Fibroblast of peridontal ligament (primary cell): ENCODE measurements around the gene DCT.
A peak's percentile ranks its signal among the peaks of the same experiment; 100 is the strongest.

ENCODE experiments used
- DNase-seq: peaks from one replicate; pipeline ENCODE4 v3.0.0-alpha.2; 2010; ENCODE audit errors: extremely low read depth

The DCT gene

DNA sequence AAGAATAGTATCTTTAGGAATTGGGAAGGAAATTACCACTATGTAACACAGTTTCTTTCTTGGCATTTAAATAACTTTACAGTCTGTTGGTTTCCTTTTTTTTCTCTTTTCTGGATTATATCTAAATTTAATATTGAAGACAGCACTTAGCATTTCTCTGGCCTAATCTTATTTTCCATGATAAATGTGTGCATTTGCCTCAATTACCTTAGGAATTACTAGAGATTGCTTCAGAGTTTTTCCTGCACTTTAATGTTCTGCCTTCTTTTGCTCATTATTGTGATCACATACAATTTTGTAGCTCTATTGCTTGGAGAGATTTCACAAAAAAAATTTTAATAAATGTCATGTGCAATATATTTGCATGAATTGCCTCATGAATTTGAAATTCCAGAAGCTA is 25.1 kb downstream of the DCT start:
- no peak for DNase-seq

DNA sequence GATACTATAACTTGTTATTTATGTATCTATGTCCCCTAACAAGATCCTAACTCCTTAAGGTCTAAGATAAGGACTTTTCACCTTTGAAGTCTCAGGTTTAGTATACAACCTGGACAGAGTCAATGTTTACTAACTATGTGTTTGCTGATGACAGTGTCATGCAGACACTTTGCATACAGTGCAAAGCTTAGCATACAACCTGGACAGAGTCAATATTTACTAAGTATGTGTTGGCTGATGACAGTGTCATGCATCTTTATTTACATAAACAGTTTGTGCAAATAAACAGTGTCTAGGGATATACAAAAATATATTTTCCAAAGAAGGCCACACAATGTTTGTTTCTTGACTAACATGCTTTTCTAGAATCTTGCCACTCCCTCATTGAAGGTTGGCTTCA is 34.7 kb downstream of the DCT start:
- DNase-seq, result no peak

DNA sequence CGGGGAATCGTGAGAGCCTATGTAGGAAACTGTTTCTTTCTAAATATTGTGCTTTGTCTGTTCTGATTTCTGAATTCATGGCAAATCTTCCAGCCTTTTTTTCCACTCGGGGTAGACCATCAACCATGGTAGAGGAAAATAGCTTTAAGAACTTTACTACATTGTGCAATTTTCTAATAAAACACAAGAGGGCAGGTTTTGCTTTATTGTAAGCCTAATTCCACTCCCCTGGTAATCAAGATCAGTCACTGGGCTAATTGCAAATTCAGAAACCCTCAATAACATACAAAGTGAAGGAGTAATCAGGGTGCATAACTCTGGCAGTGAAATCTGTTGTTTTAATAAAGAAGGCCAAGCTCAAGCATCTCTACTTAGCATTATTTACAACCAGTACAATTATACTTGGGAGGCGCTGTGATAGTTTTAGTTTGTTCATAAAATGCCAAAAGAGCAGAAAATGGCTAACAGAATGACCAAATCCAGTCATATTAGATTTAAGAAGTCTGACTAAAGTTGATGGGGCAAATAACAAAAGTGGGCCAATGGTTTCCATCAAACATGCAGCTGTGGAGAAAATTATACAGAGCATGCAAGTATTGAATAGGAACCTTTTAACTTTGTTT is 43.8 kb downstream of the DCT start:
- DNase-seq, result peak; percentile 76

DNA sequence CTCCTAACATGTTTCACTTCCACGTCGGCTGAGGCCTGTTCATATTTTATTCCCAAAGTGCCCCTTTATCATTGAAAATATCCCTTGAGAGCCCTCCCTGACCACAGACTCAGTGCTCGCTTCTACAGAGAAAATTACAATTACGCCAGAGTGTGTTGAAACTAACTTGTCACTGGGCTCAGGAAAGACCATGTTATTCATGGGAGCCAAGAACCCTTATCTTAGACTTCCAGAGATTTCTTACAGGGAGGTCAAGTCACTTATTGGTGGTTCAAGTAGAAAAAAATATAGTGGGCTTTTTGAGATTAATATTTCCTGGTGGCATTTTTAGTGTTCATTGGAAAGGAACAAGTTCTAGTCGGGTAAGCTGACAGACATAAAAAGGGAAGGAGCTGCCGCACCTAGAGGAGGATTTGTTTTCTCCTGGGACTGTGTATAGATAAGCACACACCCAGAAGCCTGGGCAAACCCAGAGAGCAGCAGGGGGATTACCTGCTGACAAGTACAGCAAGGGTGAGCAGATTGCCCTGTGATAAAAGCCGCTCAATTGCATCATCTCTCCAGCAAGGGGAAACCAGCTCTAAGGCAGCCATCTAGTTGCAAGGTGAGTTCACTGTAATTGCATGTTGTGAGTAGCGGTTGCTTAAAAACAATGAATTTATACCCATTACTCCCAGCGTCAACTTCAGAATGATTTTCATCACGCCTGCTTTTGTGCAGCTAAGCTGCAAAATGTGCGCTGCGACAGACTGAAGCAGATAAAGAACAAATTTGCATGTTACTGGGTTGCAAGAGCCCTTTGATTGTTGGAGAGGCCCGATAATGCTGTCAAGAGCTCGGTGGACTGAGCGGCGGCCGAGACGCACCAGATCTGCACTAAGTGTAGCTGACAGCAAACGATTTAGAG is 46.2 kb downstream of the DCT start:
- DNase-seq, result no peak

DNA sequence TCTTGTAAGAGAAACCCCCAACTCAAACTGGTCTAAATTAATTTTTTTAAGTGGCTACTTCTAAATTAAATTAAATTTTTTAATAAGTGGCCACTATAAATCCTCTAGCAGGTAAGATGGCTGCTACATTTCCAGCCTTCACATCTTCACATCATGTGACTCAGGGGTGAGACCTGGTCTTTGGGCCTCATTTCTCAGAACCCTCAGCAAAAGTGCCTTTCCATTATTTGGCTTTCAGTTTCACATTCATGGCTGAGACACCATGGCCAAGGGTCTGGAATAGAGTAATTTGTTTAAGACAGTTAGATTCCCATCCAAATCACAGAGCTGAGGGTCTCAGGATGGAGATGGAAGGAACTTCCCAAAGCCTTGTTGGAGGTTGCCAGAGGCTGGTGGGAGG is 47.5 kb downstream of the DCT start:
- no peak for DNase-seq

DNA sequence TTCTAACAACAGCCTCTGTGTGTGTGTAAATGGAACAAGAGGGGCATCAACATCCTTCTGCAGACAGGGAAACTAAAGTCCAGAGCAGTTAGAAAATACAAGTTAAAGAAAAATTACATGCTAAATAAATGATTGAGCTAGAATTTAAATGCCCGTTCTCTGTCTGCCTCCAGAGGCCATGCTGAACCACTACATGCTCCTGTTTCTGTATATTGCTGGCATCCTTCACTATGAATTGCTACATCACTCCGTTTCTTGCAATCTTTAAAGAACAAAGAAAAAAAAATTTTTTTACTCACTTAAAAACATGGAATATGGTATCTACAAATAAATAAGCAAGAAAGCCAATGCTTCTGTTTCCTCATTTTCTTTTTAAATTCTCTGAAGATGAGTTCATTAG is 47.9 kb downstream of the DCT start:
- DNase-seq, result peak; percentile 57

DNA sequence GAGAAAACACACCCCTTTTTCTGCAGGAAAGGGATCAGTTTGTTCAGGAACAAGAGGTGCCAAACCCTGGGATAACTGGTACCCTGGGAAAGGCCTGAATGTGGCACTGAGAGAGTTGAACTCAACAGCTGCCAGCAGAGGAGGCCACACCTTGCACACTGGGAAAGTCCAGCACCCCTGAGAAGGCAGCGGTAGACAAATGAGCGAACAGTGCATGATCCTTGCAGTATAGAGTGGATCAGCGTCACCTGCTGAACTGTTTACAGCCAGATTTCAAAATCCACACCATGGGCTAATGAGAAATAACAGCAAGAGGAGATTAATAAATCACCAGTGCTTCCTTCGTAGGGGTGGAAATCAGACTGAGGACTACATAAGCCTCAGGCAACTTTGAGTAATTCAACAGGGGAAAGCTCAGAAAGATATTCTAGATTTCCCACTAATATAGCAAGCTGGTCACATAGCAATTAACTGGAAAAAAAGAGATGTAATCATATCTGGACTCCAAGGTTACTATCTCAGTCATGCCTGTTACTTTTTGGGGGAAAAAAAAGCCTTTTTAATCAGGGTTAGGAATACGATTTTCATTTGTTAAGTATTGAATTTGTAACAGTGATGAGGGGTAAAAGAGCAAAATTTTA is 52.0 kb downstream of the DCT start:
- DNase-seq, result no peak

DNA sequence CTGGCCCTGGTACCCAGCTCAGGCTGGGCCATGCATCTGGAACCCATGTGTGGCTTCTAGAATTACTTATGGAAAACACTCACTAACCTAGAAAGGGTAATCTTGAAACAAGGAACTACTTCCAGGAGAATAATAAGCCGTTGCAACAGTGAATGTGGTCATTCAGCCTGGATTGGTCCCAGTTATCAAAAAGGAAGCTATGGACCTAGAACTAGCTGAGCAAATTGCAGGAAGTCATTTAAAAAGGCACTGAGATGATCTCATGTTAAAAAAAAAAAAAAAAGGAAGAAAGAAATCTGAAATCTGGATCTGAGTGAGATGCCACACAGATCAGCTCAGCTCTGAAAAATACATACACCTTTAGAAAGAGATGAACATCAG is 59.6 kb downstream of the DCT start:
- DNase-seq, result no peak

DNA sequence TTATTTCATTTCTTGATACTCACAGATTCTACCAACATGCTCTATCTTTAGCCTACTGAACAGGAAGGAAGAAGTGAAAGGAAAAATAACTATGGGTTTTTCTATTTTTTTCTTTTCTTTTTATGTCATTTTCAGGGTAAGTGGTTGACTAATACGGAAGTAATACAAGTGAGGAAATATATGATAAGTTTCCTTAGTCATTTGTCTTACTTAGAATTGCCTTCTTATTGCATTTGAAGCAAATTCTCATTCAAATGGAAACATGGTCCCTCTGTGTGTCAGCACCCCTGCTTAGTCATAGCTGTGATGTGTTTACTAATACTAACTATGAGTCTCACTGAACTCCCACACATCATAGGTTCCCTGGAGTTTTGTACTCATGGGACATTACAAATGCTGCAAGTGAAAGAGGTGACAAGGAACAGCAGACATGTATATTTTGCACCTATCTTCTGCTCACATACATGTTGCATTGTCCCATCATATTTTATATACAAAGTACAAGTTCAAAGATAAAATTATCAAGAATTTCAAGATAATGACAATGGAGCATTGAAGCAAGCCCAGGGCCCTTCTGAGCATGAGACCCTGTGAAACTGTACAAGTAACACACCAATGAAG is 60.1 kb downstream of the DCT start:
- DNase-seq, result peak; percentile 34

DNA sequence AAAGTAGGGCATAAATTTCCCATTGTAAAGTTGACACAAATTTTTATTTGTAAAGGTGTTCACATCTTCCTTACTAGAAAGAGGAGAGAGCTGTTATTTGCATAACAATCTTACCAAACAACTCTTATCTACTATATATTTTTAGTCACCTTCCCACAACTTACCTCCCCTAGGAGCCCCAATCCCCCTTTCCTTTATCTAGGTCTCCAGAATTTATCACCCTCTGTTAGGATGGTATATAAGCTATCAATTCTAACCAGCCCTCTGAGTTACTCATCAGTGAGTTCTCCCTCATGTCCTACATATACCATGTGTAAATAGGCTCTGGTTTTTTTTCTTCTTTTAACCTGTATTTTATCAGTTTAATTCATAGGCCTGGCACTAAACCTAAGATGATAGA is 62.2 kb downstream of the DCT start:
- DNase-seq, result no peak

DNA sequence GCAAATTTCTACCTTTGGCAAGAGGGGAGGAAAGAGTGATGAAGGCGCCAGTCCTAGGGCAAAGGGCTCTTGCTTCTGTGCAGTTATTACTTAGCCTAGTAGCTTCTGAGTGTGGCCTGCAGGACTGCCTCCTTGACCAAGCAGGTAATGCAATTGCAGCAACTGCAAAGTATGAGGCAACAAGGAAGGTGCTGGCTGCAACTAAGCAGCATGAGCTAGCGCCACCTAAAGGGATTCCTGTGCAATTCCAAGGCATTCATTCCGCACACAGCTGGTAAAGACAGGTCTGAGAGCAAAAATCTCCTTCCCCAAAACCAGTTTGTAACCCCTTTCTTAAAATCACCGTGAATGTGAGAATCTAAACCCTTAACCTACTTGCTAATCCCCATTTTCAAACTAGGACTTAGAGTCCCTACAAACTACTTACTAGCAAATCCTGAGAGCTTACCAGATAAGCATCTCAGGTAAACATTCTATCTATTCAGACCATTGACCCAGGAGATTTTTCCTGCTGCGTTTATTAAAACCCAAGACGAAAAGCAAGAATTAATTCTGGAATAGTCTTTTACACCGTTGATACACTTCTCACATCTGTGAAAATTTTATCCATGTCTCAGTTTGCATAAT is 62.9 kb downstream of the DCT start:
- no peak for DNase-seq

DNA sequence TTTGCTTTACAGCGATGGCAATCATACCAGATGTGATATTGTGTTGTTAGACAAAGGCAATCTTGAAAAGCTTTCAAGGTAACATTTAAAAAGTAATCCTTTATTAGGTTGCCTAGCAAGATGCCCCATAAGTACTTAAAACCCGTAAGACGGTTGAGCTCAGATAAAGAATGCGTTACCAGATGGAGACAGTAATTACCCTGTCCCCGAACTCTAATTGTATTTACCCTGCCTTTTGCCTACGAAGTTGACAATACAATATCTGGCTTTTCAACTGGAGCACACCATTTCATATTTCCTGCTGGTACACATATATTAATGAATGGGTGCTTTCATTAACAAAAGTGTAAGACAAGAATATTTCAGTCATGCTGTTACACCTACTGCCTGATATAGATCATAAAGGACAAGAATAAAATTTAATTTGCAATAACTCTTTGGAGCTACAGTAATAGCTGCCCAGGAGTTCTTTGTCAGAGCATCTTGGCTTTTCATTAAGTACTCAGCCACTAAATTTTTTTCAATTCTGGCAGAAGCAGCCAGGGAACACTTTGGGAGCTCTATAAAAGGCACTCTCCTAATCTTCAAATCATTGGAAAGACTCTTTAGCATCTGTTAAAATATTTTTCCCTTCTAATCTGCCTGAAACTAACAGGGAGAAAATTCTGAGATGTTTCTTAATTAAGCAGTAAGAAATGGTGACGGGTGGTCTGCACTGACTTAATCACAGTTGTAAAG is 63.8 kb downstream of the DCT start:
- no peak for DNase-seq

DNA sequence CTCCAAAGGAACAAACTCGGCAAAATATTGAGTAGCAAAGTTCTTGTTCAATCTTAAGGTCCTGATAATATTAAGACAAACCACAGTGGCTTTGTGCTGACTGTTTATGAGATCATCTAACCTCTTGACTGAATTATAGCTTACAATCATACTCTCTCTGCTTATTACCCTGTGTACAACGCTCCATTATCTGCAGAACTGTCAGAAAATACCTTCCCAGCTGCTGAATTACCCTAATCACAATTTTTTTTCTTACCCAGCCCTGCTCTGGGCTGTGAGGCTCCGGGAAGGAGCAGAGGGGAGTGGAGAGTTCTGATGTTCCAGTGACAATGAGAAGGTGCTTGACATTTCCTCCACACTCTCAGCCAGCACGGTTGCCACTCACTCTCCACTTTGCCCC is 64.8 kb downstream of the DCT start:
- DNase-seq, result no peak

DNA sequence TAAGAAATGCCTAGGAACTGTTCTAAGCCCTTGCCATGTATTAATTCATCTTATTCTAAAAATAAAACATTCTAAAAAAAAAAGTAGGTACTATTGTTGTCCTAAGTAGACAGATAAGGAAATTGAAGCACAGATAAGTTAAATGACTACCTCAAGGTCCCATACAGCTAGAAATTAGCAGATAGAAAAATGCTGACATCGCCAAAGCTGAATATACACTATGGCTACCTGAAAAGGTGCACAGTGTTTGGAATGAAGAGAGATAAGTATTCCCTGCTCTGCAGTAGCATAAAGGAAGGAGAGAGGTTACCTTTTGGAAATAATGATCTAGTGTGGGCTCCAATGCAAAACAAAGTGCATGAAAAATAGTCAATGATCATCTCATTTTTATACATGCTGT is 65.3 kb downstream of the DCT start:
- no peak for DNase-seq

DNA sequence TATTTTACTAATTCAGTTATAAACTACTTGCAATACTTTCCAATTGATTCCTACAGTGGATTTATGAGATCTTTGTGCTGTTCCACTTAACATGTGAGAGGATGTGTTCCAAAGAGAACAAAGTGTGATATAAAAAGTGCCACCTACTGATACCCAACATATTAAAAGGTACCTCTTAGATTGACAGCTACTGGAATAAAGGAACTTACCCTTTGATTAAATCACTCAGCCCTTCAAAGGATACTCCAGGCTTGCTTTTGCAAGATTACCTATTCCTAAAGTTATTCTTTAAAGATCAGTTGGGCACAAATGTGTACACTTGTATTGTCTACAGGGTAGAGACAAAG is 65.9 kb downstream of the DCT start:
- no peak for DNase-seq

DNA sequence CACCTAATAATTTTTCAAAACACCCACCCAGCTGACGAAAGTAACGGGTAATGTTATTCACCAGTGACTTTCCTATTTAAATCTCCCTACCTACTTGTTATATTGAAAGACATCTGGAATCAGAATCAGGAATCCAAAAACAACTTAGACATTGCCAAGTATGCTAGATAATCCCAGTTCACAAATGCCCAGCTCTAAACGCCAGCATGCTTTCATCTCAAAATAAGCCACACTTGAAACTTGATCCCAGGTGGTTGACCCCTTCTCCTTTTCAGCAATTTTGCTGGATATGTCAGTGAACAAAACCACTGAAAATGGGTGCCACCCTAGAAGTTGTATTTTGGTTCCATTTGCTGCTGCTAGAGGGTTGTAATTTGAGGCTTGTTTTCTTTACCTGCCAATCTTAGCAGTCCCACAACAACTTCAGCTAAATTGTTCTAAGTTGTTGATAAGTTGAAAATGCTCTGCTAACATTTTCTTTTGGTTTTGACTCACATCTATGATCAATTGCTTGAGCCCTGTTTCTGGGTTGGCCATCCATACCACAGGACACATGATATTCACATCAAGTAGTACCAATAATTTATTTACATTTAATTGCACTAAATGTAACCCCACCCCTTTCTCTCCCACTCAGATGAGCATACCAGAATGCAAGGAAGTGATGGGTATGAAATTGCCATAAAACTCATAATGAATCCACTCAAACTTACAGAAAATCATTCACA is 66.4 kb downstream of the DCT start:
- DNase-seq, result no peak

DNA sequence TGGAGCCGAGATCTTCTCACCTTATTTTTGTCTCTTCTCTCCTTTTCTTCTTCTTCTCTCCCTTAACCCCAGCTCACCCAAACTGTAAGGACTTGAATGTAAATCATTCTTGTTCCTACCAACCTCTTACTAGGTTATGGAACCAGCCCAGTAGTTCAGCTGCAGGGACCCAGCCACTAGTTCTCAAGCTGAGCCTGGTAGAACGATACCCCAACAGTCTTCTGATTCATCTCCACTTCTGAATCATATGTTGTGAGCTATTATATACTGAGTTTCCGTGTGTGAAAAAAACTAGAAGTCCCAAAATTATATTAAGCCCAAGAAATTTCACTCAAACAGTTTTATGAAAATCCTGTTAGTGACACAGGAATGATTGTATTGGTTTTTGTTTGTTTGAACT is 67.7 kb downstream of the DCT start:
- DNase-seq, result no peak

DNA sequence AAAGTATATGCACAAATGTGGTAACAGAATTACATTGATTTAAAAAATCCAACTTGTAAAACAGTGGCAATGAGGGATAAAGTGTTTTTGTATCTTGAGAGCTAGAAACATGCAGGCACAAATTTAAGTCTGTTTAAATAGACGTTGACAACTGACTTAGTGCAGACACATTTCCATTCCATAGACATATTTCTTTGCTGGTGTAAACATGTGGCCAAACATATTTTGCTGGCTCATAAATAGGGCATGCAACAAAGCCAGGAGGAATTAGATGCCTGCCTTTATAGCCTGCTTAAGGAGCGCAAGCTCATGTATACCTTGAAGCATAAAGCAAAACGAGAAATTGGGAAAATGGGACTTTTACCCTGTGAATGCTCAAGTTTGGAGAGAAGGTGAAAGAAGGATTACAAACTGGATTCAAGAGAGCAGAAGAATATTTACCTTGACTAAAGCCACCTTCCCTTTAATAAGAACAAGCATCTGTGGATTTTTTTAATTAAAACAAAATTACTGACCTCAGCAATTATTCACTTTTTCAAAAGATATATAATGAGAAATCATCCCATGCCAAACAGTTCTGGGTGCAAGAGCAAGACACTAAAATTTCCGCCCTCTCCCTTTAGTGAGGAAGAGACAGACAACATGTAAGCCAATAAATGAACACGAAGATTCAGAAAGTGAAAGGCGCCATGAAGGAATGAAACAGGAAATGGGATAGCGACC is 71.0 kb downstream of the DCT start:
- no peak for DNase-seq

DNA sequence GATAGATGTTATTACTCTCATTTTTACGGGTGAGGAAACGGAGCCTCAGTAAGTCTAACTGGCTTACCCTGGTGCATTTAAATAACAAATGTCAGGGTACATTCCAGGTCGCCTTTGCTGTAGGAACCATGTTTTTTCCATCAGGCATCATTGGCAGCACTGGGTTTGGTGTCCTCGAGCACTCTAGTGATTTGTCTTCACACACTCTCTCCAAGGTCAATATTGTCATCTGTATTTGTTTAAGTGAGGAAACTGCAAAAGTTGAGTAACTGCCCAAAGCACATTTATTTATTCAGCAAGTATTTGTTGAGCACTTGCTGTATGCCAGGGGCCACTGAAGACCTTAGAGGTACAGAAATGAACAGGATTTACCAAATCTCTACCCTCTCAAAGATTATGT is 78.6 kb downstream of the DCT start:
- no peak for DNase-seq

DNA sequence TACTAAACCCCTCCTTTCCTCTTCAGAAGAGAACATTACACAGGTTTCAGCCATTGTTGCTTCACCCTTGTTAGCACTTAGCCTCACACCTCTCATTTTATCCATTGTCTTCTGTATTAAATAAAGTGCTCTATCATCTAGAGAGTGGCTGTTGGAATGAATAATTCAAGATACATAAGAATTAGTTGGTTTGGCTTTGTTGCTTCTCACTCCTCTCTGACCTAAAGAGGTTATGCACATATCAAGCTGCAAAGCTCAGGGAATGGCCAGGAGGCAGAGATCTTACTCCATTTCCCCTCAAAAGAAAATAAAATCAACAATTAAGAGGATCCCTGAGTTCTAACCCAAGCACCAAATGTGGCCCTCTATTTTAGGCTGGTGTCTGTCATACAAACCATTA is 79.7 kb downstream of the DCT start:
- DNase-seq, result no peak
